GM21786 (cell line): ENCODE measurements around the gene CYBA.

Experiments
- ATAC-seq: cut with Tn5 transposase; IDR thresholded peaks from one replicate; pipeline ENCODE4 v1.9.1; 2021; ENCODE audit not compliant: unreplicated experiment

Gene CYBA

DNA sequence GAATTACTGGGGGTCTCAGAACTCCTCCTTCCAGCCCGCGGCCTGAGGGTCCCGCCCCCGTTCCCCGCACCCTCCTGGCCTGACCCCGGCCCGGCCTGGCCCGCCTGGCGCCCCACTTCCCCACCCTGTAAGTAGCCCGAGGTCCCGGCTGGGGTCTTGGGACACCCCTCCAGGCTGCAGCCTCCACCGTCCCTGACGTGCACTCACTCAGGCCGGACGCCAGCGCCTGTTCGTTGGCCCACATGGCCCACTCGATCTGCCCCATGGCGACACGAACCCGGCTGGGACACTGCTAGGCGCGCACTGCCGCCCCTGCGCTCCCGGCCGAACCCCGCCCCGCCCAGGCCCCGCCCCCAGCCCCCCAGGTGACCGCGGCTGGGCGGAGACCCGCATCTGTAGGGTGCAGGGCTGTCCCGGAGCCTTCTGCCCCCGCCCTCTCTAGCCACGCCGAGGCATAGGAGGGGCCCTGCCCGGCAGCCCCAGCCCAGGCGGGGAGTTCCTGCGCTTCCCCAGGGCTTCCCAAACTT lies at the start of gene CYBA:
CYBA (minus strand) TSS at position 305 of the 527 bp plus-strand sequence; CDS start at position 265, 40 bp downstream.
- peak; percentile 73 for ATAC-seq

DNA sequence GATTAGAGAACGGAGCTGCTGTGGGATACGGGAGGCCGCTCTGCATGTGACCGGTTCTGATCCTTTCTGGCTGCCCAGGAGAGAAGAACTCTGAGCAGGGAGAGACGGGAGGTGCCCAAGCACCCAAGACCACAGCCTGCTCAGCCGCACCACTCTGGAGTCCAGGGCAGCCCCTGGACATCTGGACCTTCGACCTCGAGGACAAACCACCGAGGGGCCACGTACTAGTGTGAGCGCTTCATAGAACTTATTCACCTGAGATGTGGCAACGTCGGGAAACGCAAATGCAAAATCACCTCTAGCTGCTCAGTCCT lies 49.4 kb upstream of the CYBA start:
- ATAC-seq = no peak

DNA sequence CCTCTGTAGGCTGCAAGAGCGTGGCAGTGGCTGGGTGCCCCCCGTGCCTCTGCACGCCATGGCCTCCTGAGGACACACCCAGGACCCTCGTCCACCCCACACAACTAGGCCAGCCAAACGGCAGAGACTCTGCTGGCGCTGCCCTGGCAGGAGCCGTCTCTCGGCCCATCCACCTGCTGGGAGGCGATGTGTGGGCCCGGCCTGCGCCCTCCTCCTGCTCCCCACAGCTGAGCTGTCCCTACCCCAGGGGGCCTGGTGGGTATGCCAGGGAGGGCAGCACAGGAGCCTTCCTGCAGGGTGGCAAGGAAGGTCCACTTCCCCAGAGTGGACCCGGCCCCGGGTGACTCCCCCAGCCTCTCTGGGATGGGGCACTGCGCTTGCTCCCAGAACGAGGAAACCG lies 48.3 kb upstream of the CYBA start:
- ATAC-seq = no peak

DNA sequence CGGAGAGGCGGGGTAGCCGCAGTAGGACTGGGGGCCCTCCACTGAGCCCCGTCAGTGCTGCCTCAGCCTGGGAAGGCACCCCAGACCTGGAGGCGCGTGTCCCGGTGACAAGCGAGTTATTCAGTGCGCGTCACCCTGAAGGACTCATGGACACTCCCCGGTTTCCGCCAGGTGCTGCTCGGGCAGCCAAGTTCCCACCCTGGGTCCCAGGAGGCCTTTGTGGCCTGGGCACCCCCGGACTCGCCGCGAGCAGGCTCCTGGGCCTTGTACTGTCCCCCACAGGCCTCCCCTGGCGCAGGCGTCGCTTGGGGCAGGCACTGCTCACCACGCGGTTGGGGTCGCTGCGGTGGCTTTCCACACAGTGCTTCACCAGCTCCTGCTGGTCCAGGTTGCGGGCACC lies 47.8 kb upstream of the CYBA start:
- no peak for ATAC-seq

- no peak for ATAC-seq
These were observed 47.2 kb upstream of the CYBA start for GRCh38 chr16:88697831-88698615.

DNA sequence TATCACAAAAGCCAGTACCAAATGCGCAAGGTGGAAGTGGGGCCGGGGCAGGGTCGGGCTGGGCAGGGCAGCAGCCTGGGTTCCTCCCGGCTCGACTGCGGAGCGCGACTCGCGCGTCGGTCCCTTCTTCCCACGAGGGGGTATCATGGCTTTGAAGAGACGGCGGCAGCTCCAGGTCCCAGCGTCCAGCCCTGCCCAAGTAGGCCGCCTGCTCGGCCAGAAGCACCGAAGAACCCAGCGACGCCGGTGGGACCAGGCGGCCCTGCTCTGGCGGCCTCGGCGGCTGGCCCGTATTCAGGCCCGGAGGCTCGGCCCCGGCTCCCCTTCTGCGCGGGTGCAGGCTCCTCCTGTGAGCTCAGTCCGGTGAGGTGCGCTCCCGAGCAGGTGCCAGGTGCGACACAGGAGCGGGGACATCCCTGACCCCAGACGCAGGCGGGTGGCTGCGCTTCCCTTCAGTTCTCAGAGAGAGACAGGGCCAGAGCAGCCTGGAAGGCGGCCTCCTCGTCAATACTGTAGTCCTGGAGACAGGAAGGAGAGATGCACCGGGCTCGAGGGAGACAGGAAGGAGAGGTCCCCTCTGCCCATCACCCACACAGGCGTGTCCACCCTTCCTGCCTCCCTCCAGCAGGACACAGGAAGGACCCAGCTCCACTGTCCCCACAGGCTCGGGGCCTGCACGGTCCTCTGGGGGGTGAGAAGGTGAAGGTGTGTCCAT lies 46.4 kb upstream of the CYBA start:
- ATAC-seq = no peak

- ATAC-seq = no peak
These were observed 45.6 kb upstream of the CYBA start for GRCh38 chr16:88696441-88696840.

- ATAC-seq = no peak
These were observed 44.9 kb upstream of the CYBA start for GRCh38 chr16:88695753-88696152.

DNA sequence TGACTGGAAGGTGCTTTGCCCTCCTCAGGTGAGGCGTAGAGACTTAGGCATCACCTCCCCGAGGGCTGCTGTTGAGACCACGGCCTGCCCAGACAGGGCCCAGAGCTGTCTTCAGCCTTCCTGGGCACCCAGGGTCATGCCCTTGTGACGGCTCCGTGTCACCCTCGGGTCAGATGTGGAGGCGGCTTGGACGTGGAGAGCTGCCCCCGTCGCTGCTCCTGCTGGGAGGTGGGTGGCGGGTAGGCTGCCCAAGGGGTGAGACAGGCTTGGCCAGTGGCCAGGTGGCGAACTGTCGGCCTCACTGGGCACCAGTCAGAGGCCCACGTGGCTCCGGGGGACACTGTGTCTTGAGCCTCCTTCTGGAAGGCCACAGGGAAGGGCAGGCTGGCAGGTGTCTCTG lies 44.4 kb upstream of the CYBA start:
- ATAC-seq = no peak

DNA sequence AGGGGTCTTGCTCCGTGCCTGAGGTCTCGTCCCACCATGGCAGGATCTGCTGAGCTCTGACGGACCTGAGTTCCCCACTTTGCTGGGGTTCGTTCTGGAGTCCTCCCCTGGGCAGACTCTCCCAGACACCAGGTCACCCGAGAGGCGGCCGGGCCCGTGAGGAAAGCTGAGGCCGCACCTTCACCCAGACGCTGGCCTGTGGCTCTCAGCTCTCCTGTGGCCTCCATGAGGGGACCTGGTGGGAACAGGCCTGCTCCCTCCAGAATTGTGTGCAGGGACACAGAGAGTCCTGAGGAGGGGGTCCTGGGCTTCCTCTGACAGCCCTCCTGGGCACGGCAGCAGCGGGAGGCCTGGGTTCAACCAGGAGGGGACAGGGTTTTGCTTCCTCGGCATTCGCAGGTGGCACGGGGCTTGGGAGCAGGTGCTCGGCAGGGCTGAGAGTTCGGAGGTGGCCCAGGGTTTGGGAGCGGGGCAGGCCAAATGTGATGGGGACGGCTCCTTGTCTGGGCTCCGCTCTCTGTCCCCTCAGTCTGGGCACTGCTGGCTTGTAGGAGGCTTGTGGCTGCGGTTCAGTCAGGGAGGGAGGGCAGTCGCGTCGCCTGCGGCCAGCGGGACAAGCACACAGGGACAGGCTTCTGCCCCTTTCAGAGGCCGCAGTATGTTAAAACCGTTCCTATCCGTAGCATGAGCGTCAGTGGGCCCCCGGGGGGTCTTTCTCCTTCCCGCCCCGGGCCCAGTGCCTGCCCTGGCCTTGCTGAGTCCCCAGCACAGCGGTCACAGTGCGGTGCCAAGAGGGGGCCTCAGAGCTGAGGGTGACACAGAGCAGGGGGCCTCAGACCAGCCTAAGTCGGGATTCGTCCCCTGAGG lies 43.6 kb upstream of the CYBA start:
- no peak for ATAC-seq

DNA sequence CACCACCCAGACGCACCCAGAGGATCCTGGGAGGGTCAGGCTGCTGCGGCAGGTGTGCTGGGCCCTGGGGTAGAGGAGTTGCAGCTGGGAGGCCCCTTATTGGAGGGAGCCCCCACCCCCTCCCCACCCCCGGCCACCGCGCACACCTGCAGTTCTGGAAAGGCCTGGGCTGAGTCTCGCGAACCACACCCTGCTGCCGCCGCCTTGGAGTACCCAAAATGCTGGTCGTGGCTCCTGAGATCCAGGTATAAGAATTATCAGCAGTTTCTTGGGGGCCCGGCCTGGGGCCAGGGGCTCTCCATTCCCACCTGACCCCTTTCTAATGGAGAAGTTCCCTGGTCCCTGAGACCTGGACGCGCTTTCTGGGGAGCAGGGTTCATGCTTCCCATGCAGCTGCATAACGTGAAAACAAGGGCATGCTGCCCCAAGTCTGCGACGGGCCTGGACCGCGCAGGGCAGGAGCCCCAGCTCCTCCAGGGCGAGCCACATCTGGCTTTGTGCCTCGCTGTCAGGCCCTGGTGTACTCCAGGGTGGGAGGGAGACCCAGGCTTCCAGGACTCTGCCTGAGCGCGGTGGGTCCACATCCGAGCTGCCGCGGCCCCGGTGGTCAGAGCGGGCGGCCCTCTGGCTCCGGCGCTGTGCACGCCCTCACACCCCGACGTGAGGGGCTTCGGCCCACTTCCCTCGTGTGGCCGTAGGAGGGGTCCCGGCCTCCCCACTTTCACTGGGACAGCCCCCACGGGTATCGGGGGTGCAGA lies 42.7 kb upstream of the CYBA start:
- no peak for ATAC-seq

DNA sequence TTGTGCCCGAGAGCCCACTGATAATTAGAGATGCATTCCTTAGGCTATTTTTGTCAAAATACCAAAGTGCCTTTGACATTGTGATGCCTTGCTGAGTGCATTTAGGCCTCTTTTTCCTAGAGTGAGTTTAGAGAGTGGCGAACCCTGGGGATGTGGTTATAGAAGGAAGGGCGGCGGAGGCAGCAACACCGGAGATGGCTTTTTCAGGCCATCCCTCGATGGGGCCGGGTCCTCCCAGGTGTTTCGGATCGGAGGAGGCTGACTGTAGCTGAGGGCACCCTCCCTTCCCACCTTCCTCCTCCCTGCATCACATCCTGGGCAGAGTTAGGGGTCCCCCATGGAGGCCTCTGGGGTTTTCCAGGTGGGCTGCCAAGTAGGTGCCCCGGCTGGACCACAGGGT lies 42.0 kb upstream of the CYBA start:
- ATAC-seq = no peak

GRCh38 chr16:88691924-88692560 lies 41.2 kb upstream of the CYBA start:
- ATAC-seq = no peak

DNA sequence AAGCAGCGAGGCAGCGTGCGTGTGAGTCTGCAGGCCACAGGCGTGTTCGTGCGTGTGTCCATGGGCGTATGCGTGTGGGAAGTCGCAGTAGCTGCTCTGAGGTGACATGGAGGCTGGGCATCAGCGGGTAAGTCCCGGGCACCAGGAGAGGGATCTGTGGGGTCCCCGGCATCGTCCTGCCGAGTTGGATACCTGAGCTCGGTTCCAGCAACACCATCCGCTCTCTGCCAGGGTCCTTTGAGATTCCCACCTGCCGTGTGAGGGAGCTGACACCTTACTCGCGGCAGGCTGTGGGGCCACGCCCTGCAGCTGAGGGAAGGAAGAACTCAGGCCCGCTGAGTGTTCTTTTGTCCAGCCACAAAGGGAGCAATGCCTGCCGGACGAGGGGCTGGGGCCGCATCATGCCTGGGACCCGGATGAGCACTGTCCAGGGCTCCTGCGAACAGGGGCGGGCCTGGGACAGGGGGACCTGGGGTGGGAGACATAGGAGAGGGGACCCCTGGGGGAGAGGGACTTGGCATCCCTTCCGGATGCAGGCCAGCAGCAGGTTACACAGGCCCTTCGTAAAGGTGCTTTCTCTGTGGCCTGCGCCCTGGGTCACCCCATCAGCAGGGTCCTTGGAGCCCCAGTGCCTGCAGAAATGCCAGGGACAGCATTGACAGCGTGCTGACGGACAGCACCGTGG lies 40.4 kb upstream of the CYBA start:
- no peak for ATAC-seq

DNA sequence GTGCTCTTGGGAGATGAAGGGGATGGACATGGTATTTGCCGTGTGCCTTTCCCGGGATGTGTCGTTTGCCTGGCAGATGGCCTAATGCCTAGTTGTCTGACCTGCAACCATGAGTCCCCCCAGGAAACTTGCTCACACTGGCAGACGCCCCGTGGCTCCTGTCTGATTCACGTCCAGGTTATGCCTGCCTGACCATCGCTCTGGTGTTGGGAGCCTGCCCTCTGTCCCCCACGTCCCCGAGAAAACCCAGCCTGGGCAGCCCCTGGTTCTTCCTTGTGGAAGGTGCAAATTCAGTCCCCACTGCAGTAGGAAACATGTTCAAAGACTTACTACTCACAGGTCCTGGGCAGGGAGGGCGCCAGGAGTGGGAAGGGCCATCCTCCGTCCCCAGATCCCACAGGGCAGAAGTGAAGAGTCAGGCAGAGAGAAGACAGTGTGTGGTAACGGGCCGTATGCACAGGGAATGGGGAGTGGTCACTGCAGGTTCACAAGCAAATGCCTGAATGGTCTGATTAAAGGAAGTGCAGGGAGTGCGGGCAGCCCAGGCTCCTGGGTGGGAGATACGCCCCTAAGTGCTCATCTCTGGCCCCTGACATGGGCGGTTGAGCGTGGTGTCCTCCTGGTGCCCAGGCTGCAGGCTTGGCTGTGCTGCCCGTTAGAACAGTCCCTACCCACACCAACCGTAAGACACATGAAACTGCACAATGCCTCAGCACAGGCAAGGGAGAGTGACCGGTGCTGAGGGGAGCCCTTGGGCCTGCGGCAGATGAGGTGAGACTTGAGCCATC lies 39.7 kb upstream of the CYBA start:
- no peak for ATAC-seq

- ATAC-seq = no peak
These were observed 37.3 kb upstream of the CYBA start for GRCh38 chr16:88688013-88688778.

- no peak for ATAC-seq
These were observed 36.8 kb upstream of the CYBA start for GRCh38 chr16:88687676-88688012.

DNA sequence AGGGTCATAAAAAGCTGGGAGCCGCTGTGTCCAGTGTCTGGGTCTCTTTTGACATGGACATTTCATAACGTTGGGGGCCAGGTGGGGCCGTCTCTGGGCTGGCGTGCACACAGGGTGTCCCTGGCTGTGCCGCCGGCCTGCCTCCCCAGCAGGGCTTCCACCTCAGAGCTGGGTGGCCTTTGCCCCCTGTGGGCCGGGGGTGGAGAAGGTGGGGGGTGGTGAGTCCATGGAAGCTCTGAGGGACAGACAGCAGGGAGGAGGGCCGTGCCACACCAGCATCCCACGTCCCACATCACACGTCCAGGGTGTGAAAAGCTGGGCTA lies 36.4 kb upstream of the CYBA start:
- no peak for ATAC-seq
